ENCODE results near the gene ZNF749.
A peak's percentile ranks its signal among the peaks of the same experiment; 100 is the strongest.

The ZNF749 gene

DNA sequence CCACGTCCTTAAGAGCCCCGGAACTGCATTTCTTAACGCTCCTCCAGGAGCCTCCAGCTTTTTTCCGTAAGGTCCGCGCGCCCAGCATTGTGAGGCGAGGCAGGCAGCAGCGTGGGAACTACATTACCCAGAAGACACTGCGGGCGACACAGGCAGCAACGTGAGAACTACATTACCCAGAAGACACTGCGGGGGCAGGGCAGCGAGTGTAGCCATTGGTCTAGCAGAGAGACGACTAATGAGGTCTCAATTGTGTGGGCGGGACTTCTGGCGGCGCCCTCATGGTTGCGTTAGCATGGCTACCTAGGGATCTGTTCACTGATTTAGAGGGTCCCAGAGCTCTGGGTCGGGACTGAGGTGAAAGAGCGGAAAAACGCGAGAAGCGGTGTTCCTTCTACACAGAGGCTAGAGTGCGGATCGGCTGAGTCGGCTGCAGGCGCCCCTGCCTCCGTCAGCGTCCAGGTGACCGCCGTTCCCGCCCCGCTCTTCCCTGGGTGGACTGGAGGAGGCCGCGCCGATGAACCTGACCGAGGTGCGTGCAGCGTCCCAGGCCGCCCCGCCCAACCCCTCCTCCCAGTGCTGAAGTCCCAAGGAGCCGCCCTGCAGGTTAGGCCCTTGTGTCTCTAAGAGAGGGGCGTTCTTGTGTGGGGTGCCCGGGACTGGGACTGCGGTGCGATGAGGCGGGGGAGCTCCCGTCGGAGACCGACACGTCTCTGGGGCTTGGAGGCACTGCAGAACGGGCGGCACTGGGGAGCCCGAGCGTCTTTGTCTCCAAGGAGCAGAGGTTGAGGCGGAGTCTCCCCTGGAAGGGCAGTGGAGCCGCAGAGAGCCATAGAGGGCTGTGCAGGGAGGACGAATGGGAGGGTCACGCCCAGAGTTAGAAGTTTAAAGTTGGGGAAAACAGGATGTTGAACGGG is at the start of gene ZNF749:
TSS of gene ZNF749 (plus strand) at position 264 of the 917 bp plus-strand sequence. CDS start at position 518, 254 bp downstream.
- peak; percentile 98 for DNase-seq

DNA sequence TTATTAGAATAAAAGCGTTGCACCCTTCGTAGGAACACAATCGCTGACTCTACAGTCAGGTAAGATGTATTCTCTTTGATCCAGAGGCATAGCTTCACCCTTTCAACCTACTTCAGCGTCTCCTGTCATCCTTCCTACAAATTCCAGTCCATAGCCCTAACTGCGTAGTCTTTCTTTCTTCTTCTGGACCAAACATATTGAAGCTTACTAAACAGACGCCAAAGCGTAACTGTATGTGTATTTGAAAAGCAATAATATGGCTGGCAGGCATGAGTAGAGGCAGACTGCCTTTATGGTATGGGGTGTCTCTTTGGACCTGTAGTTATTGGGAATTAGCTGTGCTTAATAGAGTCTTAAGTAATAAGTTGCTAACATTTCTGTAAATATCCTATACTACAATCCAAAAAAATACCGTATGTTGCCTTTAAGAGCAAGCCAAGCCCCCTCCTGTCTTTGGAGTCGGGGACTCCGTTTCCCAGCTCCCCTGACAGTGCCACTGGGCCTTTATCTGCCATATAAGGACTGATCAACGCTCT is 45.9 kb upstream of the ZNF749 start:
- DNase-seq: no peak

GRCh38 chr19:57389730-57390598 is 45.2 kb upstream of the ZNF749 start, which contains the start of gene ZNF548:
TSS of gene ZNF548 (plus strand) at chr19:57389854. CDS start at chr19:57390100, 246 bp downstream.
- DNase-seq: peak; percentile 99

DNA sequence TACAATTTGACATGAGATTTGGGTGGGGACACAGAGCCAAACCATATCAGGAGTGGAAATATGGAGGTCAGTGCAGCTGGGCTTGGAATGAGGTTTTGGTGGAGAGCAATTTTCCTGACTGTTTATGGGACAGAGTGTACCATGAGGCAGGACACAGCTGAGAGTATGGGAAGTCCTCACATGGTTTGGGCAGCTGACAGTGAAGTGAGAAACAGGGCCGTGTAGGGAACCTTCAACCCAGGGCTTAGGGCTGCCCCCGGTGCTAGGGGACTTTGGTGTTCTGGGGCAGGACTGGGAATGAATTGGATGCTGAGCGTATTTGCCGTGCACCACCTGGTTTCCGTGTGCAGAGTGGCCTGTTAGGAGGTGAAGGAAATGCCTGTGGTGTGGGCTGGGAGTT is 39.4 kb upstream of the ZNF749 start:
- no peak for DNase-seq

- no peak for DNase-seq
These were observed 36.3 kb upstream of the ZNF749 start for GRCh38 chr19:57398868-57399267.

DNA sequence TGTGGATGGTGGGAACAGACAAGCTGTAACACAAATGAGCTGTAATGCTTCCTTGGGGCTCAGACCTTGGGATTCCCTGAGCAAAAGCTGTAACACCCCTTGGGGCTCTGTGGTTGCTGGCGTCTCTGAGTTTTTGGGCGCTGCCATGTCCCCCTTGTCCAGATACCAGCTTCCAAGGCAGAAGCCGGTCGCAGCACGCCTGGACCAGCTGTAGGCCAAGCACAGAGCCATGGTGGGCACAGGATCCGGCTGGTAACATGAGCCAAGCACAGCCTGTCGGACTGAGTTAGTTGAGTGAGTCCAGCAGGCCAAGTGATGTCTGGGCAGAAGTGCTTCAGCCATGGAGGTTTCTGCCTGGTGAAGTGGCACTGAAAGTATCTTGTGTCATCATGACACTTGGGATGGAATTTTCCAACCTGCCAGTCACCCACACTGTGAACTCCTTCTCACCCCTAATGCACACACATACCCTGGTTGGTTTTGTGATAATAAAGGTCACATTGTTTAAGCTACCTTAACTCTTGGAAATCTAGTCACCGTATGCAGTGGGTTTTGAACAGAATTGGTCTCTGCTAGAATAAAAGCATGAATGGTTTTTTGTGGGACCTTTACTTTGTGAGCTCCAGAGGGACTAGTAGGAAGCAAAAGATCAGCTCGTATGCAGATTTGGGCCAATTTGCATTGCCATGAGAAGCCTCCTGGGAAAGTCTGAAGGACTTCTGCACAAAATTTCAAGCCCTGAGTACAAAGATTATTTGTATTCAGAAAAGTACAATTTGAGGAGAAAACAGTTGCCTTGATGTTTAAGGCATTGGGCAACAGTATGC is 31.2 kb upstream of the ZNF749 start:
- DNase-seq: no peak

GRCh38 chr19:57406516-57407123 is 28.5 kb upstream of the ZNF749 start:
- DNase-seq: peak; percentile 15

- peak; percentile 90 for DNase-seq
These were observed 24.1 kb upstream of the ZNF749 start, which contains the start of gene ZNF17 for GRCh38 chr19:57410877-57411671. TSS of gene ZNF17 (plus strand) at chr19:57411161. CDS start at chr19:57413616, 2,455 bp downstream.

GRCh38 chr19:57419439-57419838 is 15.7 kb upstream of the ZNF749 start:
- no peak for DNase-seq

GRCh38 chr19:57421037-57421436 is 14.1 kb upstream of the ZNF749 start:
- DNase-seq: no peak

- DNase-seq: peak; percentile 6
These were observed 601 bp upstream of the ZNF749 start for GRCh38 chr19:57434386-57435061.

GRCh38 chr19:57436417-57436816 is 1.3 kb downstream of the ZNF749 start:
- no peak for DNase-seq

- DNase-seq: no peak
These were observed 2.8 kb downstream of the ZNF749 start for GRCh38 chr19:57437931-57438330.

GRCh38 chr19:57438925-57439324 is 3.8 kb downstream of the ZNF749 start:
- no peak for DNase-seq

DNA sequence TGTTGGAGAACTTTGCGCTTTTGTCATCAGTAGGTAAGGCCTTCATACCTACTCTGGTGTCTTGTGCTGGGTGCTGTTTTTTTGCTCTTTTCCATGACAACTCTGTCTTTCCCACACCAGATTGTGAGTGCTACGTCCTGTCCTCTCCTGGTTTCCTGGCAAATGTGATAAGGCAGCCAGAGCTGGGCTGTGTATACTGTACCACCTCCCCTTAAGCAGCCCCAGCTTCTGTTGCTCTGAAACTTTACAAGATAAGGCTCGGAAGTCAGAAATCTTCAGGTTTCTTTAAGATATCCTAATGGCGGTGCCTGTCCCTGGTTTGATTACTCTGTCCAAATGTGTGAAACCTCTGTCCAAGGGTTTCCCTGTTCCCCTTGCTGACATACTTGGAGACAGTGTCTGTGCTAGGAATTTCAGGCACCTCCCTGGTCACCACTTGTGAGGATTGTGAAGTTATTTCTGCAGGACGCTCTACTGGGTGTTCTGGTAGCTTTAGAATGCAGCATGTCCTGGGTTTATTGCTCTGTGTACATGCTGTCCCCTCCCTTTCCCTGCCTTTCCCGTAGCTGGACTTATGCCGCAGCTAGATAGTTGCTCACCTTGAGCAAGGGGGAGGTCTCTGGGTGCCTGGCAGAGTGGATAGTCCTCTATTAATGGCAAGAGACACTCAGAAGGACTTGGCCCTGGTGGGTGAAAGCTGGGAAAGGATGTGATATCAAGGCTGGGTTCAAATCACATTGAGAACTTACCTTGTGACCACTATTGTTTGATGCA is 7.0 kb downstream of the ZNF749 start:
- DNase-seq: no peak

DNA sequence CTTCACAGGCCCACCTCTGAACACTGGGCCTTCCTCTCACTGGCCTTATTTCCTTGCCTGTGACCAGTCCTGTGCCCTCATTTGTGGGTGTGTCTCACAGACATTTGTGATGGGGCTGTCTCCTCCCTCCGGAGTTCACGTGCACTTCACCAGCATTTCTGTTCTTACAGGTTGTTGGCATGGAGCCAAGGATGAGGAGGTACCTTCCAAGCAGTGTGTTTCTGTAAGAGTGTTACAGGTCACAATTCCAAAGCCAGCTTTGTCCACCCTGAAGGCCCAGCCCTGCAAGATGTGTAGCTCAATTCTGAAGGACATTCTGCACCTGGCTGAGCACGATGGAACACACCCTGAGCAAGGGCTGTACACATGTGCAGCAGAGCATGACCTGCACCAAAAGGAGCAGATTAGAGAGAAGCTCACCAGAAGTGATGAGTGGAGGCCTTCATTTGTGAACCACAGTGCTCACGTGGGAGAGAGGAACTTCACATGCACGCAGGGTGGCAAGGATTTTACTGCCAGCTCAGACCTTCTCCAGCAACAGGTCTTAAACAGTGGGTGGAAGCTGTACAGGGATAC is 8.1 kb downstream of the ZNF749 start:
- DNase-seq: no peak

DNA sequence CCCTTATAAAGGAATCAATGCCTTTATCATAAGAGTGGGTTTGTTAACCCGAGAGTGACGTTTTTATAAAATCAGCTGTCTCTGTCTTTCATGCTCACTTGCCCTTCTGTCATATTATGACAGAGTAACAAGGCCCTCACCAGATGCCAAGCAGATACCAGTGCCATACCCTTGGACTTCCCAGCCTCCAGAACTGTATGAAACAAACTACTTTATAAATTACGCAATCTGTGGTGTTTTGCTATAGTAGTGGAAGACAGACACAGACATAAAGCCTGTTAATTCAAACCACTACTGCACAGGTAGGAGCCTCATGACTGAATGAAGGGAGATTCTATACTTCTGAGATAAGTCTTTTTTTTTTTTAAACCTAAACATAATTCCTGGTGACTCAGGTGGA is 17.2 kb downstream of the ZNF749 start:
- no peak for DNase-seq

GRCh38 chr19:57465680-57466381 is 30.7 kb downstream of the ZNF749 start:
- no peak for DNase-seq
